GM19238 (cell line): Measurements from ENCODE around the gene F7.

ENCODE experiments used
- DNase-seq: peaks from one replicate; pipeline ENCODE4 v3.0.0; 2011; ENCODE audit warnings: low spot score; ENCODE audit not compliant: insufficient read length

The F7 gene

GRCh38 chr13:113117911-113118260, 12.3 kb downstream of the F7 start:
- DNase-seq: no peak

GRCh38 chr13:113118261-113119021, 12.8 kb downstream of the F7 start:
- DNase-seq: no peak

- no peak for DNase-seq
These were observed 13.7 kb downstream of the F7 start for GRCh38 chr13:113119166-113119821.

- no peak for DNase-seq
These were observed 14.2 kb downstream of the F7 start for GRCh38 chr13:113119822-113120189.

- DNase-seq: no peak
These were observed 14.9 kb downstream of the F7 start for GRCh38 chr13:113120300-113121182.

GRCh38 chr13:113121183-113121927, 15.8 kb downstream of the F7 start:
- DNase-seq: no peak

- DNase-seq: no peak
These were observed 16.4 kb downstream of the F7 start for GRCh38 chr13:113121928-113122471.

GRCh38 chr13:113122550-113123225, 17.1 kb downstream of the F7 start, which contains the start of gene F10:
Gene F10, plus strand, starts transcription at chr13:113122799. Its CDS starts 57 bp downstream, at chr13:113122856.
- DNase-seq: no peak

- DNase-seq: no peak
These were observed 17.9 kb downstream of the F7 start for GRCh38 chr13:113123226-113124201.

- DNase-seq: no peak
These were observed 18.8 kb downstream of the F7 start for GRCh38 chr13:113124211-113124970.

- DNase-seq: no peak
These were observed 20.1 kb downstream of the F7 start for GRCh38 chr13:113125506-113126264.

- no peak for DNase-seq
These were observed 20.9 kb downstream of the F7 start for GRCh38 chr13:113126265-113127150.

GRCh38 chr13:113129480-113129879, 23.9 kb downstream of the F7 start:
- no peak for DNase-seq

- DNase-seq: no peak
These were observed 24.5 kb downstream of the F7 start for GRCh38 chr13:113129921-113130750.

- DNase-seq: no peak
These were observed 29.7 kb downstream of the F7 start for GRCh38 chr13:113135281-113135760.
